CD4-positive, alpha-beta T cell treated with Interleukin-6 for 4 hours (primary cell): Measurements from ENCODE around the gene OR10A2.
"Not testable (repeated sequence)": the region's sequence is repeated elsewhere in the genome, so short reads cannot be mapped to it uniquely, and the experiment has no call there.

ENCODE experiments used
- DNase-seq: peaks from one replicate; pipeline ENCODE4 v3.0.0-alpha.2; 2020; ENCODE audit warnings: mixed read lengths

OR10A2 gene, protein sequence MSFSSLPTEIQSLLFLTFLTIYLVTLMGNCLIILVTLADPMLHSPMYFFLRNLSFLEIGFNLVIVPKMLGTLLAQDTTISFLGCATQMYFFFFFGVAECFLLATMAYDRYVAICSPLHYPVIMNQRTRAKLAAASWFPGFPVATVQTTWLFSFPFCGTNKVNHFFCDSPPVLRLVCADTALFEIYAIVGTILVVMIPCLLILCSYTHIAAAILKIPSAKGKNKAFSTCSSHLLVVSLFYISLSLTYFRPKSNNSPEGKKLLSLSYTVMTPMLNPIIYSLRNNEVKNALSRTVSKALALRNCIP

DNA sequence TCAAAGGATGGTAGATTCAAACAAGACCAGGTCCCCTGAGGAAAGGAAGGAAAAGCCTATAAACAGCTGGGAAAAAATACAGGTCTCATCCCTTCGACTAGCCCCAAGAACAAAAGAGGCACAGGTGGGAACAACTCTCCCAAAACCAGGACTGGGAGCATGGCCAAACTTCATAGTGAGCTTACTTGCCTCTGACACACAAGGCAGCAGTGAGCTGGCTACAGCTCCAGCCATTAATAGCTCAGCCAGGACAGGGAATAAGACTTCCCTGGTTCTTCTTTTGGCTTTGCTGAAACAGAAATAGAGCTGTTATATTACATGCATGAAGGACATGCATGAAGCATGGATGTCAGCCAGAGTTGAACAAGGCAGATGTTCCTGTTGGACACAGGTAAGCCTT, at the start of gene OR10A2:
Gene OR10A2 (plus strand): TSS at position 97 of the 400 bp plus-strand sequence. CDS start 6,698 bp downstream, outside the sequence.
- DNase-seq: no peak

DNA sequence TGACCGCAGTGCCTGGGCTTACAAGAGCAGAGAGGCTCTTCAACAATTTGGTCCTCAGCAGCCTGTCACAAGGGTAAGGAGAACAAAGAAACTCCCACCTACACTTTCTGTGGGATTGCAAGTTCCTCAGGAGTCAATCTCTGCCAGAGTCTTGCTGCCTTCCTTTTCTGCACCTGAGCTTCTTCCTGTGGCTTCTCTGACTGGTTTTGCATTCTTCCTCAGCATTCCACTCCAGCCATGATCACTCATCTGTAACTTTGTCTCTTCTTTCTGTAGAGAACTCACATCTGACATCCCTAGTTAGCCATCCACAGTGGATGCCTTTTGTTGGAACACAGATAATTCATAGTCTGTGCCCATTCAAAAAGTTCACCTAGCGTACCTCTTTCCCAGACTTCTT, 49.2 kb upstream of the OR10A2 start:
- DNase-seq: no peak

DNA sequence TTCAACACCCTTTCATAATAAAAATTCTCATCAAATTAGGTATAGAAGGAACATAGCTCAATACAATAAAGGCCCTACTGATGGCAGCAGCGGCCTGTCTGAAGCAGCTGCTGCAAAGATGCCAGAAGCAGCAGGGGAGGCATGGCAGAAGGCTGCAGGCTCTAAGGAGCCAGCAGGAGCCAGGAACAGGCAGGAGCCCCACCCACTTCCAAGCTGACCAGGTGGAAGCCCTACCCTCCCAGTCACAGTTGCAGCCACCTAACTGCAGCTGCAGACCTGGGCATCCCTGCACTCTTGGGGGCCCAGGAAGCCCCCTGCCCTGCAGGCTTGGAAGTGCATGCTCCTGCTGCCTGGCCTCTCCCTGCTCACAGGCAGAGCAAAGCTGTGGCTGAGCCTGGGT, 45.2 kb upstream of the OR10A2 start:
- DNase-seq: no peak

DNA sequence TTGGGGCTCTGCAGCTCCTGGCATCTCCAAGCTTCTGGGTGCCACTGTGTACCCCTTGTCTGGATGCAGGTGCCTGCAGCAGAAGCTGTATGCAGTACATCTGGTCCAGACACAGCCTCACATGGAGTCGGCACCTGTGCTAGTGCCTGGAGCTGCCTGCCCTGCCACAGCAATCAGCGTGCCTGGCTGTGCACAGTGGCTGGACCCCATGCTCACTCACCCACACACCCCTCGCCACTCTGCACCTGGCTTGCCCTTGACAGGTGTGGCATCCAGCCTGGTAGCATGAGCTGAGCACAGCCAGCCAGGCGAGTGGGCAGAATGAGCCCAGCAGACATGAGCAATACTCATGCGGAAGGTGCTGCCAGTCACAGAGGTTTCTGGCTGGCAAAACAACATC, 43.9 kb upstream of the OR10A2 start:
- no peak for DNase-seq

DNA sequence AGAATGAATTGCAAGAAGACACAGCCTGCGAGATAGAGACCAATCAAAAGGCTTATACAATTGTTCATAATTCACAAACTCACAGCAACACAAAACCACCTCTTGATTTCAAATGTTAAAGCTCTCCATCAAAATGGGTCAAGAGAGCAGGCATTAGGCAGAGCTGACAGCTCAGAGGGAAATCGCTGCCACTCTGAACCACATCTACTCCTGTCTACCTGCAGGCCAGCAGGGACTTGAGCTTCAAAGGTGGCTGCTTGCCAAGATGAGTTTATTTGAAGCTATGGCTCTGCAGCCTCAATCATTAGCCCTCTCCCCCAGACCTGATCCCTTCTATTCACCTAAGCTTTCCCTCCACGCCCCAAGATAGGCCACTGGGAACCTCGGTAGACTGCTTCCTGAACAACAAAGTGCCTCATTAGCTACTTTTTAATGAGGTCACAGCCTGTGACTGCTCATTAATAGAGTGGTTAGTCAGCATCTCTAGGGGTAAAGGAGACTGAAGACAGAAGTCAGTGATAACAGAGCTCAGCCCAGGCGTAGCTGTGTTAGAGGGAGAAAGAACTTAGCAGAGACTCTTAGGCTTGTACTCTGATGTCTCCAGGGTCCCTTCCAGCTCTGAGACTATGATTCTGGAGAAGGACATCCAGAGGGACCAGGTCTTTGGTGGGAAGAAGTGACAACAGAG, 38.6 kb upstream of the OR10A2 start:
- no peak for DNase-seq

DNA sequence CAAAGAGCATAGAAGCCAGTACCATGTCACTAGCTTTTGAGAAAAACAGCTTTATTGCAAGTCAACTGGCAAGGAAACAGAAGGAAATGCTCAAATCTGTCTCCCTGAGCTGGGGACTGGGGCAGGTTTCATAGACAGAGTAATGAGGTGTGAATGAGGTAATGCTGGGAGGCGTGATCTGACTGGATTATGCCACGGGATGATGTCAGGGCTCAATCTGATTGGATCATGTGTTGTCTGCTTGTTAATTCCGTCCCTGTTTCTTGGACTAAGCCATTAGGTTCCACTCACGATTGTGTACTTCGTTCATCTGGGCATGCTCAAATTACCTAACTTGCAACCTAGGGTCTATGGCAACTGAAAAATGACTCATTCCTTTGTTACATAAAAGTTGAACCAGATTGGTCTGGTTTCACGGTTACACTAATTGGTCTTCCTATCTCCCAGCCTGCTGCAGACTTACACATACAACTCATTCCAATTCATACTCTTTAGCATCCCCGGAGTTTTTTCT, 37.6 kb upstream of the OR10A2 start:
- DNase-seq: no peak

DNA sequence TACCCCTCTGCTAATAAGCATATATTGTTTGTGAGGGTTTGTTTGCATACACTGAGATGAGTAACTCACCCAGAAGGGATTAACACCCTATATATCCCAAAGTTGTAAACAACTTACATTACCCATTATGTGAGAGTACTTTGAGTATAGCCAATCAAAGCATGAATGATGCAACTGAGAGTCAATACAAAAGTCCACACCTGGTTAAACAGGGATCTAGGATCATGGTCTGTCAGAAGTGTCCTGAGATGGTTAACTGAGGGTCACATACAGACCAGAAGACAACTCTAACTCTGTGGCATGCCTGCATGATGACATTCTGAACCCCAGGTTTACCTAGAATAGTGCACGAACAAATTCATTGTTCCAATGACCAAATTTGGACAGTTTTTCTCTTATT, 34.8 kb upstream of the OR10A2 start:
- no peak for DNase-seq

DNA sequence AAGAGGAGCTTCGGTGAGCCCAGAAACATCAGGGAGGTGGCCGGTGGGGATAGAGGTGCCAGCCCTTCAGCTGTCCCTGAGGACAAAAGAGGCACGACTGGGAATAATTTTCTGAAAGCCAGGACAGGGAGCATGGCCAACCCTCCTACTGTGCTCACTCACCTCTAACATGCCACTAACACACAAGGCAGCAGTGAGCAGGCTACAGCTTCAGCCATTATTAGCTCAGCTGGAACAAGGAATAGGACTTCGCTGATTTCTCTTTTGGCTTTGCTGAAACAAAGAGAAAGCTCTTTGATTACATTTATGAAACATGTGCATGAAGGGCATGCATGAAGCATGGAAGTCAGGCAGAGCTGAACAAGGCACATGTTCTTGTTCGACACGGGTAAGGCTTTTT, 29.5 kb upstream of the OR10A2 start:
- DNase-seq: no peak

DNA sequence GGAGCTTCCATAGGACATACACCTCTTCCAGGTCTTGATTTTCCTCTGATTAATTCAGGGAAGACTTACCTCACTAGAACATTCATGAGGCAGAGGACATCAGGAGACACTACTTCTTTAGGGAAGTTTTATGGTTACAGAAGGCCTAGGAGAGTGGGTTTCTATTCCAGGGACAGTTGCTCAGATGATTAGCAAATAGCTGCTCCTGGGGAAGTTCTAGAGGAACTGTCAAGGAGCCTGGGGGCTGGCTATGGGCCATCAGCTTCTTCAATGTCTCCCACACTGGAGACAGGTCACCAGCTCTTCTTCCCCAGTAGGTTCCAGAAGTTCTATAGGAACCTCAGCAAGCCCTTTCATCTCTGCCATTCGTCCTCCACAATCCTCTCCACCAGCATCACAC, 28.8 kb upstream of the OR10A2 start:
- DNase-seq: no peak

DNA sequence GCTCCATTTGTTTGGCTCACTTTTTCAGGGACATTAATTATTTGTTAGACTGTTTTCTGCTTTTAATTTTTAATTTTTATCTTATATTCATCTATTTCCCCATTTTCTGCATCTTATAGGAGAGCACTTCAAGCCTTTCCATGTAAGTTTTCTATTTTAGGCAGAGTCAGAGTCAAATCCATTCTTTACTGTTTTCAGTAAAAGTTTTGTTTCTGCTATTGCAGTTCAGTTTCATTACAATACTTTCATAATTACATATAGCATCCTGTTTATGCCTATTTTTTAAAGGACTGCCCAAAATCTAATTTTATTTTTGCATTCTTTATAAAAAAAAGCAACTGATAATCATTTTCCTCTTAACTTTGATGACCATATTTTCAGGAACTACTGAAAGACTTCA, 21.2 kb upstream of the OR10A2 start:
- DNase-seq: no peak

DNA sequence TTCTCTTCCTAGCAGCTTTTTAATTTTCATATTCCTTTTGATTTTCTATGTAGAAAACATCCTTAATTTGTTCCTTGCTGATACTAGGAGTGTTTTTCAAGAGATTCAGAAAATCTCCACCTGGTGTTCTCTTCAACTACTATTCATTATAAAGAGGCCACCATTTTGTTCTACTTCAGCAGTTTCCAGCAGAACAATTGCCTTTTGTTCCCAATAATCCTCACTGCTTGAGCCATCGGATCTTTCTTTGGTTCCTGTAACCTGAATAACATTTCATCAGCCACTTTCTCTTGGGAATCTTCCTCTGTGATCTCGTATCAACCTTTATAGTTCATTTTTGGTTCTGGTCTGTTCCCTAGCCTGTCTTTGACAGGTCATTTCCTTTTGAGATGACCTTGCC, 19.2 kb upstream of the OR10A2 start:
- no peak for DNase-seq

DNA sequence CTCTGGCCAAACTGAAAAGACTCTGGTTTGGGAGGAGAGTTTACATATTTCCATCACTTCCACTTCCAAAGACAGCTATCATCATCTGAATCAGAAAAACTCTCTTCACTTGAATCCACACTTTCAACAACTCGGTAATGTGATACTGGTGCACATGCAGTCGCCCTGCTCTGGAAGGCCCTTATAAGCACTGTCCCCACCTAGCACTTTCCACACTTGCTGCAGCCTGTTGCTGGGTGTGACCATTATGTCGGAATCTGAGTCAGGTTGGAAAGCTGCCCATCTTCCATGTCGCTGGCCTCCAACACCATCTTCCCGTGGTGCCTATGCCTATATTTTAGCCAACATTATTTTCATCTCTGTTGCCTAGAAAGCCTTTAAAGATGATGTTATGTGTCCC, 18.5 kb upstream of the OR10A2 start:
- no peak for DNase-seq

DNA sequence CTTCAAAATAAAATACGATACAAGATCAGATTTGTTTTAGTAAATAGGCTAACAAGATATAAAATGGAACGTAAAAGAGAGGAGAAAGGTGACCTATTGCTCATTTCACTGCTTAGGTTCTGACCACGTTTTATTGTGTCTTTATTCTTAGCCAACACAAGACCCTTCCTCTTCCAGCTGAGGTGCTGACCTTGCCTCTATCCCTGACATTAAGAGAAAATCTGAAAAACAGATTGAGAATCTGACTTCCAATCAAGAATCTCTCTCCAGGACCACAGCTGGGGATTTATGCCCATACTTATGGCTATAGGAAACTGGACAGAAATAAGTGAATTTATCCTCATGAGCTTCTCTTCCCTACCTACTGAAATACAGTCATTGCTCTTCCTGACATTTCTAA, 17.5 kb upstream of the OR10A2 start, which contains the start of gene OR10A5:
Gene OR10A5 (plus strand): TSS at position 301 of the 400 bp plus-strand sequence. CDS start 0 bp downstream, at position 301.
- no peak for DNase-seq

DNA sequence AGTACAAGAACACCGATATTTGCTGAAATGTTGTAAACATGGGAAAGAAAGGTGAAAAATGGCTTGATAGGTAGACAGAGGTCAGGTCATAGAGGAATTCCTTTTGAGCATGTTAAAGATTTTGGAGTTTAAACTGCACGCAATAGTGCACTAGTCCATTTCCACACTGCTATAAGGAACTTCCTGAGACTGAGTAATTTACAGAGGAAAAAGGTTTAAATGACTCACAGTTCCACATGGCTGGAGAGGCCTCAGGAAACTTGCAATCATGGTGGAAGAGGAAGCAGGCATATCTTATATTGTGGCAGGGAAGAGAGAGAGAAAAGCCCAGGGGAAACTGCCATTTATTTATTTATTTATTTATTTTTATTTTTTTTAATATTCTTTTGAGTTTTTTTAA, 12.3 kb upstream of the OR10A2 start:
- no peak for DNase-seq

DNA sequence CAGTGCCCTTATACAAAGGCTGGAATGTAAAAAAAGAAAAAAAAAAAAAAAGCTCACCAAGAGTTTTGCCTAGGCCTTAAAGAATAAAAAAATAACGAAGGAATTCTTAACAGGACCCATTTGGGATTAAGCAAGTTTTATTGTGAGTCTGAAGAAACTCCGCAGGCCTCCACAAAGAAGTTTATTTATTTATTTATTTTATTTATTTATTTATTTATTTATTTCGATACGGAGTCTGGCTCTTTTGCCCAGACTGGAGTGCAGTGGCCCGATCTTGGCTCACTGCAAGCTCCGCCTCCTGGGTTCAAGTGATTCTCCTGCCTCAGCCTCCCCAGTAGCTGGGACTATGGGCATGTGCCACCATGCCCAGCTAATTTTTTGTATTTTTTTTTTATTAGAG, 8.1 kb upstream of the OR10A2 start:
- DNase-seq: not testable (repeated sequence)

DNA sequence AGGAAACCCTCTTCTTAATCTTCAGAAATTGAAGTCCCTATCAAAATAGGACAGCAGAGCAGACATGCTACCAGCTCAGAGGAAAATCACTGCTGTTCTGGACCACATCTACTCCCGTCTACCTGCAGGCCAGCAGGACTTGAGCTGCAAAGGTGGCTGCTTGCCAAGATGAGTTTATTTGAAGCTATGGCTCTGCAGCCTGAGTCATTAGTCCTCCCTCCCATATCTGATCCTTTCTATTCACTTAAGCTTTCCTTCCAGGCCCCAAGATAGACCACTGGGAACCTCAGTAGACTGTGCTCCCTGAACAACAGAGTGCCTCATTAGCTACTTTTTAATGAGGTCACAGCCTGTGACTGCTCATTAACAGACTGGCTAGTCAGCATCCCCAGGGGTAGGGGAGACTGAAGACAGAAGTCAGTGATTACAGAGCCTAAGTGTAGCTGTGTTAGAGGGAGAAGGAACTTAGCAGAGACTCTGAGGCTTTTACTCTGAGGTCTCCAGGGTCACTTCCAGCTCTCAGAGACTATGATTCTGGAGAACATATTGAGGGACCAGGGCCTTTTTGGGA, 6.8 kb upstream of the OR10A2 start:
- no peak for DNase-seq

DNA sequence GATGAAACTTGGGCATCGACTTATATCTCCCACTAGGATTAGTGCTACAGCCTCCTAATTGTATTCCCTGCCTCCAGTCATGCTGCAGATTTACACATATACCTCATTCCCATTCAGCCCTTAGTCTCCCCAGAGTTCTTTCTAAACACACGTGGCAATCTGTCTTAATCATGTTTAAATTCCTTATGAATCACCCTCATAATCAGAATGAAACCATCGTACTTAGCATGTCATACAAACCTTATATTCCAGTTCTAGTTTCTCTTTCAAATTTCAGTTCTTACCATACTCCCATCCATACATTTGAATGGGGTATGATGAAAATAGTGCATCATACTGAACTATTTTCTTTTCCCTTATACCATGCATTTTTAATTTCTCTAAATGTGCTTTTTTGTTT, 6.0 kb upstream of the OR10A2 start:
- DNase-seq: no peak

DNA sequence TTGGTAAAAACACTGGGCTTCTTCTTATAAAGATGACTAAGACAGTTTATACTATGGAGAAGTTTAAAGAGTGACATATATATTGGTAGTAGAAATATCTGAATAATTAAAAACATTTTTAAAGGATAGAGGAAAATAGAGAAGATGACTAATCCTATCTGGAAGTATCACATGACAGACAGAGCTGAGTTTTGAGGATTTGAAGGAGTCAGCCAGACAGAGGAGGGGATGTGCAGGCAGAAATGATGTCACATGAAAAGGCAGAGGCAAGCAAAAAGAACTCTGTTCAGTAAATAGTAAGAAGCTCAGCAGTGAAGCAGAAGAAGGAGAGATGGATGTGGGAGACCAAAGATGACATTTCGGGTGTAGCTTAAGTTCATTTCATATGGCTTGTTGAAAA, 1.6 kb downstream of the OR10A2 start:
- DNase-seq: no peak

DNA sequence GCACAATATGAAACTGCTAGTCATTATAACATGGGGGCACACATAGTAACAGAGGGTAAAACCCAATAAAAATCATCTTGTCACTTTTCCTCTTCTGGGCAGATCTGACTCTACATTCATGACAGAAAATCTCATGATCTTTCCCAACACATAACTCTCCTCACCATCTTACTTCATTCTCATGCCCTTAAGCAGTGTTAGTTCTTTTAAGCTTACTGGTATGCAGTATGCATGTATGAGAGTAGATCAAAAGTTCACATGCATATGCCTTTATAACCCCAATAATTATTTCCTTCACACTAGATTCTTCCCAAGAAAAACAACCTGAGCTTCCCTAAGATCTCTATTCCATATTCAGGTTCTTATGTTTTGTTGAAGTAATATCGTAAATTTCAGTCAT, 8.4 kb downstream of the OR10A2 start:
- no peak for DNase-seq

DNA sequence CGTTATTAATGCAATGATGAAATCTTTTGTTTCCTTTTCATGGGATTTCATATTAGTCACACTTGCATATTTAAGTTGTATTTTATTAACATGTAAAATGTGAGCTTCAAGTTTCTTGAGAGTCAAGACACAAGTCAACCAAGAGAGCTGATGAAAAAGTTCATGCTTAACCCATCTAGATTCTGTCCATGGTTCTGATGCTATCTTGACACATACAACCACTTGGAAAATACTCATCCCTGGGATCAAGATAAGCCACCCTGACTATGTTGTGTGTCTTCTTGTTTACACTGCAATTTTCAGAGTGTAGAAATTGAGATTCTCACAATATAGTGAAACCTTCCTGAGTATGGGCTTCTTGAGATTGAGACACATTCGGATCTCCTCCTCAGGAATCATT, 12.9 kb downstream of the OR10A2 start:
- no peak for DNase-seq

DNA sequence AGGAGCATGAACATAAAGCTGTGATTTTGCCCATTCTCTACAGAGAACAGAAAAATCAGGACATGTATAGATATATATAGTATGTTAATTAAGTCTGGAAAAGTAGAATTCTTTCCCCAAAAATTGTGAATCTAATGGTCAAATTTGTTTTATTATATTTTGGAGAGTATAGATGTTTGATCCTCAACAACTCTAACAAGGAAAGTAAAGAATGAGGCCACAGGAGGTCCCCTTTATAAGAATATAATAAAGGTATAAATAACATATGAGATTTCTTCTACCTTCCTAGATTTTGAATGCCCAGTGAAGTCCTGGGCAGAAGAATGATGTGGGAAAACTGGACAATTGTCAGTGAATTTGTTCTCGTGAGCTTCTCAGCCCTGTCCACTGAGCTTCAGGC, 13.5 kb downstream of the OR10A2 start, which contains the start of gene OR10A4:
Gene OR10A4 (plus strand): TSS at position 301 of the 400 bp plus-strand sequence. CDS start 23 bp downstream, at position 324.
- DNase-seq: no peak

DNA sequence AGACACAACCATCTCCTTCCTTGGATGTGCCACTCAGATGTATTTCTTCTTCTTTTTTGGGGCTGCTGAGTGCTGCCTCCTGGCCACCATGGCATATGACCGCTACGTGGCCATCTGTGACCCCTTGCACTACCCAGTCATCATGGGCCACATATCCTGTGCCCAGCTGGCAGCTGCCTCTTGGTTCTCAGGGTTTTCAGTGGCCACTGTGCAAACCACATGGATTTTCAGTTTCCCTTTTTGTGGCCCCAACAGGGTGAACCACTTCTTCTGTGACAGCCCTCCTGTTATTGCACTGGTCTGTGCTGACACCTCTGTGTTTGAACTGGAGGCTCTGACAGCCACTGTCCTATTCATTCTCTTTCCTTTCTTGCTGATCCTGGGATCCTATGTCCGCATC, 14.1 kb downstream of the OR10A2 start:
- DNase-seq: no peak

DNA sequence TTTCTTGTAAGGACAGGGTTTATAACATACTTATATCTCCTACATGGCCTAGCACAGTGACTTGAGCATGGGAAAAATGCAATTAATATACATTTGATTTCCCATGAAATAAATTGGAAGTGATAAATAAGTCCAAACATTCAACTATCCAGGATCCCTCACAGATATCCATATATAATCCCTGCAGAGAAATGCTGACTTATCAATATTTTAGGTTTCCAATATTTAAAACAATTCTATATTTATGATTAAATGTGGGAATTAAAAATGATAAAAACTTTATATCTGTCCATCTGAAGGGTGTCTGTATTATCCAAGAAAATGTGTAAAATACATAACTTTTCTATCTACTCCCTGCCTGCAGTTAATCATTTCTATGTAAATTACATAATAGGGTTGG, 19.9 kb downstream of the OR10A2 start:
- DNase-seq: no peak

DNA sequence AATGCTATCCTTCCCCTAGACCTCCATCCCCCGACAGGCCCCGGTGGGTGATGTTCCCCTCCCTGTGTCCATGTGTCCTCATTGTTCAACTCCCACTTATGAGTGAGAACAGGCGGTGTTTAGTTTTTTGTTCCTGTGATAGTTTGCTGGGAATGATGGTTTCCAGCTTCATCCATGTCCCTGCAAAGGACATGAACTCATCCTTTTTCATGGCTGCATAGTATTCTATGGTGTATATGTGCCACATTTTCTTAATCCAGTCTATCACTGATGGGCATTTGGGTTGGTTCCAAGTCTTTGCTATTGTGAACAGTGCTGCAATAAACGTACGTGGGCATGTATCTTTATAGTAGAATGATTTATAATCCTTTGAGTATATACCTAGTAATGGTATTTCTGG, 24.9 kb downstream of the OR10A2 start:
- DNase-seq: not testable (repeated sequence)
